OCI-M2 (cell line): ENCODE data around the gene DKK2.

Experiments used
- DNase-seq: peaks from one replicate; lab custom pipeline; 2025; ENCODE audit not compliant: unreplicated experiment; lab: John Stamatoyannopoulos, UW

Gene DKK2

DNA sequence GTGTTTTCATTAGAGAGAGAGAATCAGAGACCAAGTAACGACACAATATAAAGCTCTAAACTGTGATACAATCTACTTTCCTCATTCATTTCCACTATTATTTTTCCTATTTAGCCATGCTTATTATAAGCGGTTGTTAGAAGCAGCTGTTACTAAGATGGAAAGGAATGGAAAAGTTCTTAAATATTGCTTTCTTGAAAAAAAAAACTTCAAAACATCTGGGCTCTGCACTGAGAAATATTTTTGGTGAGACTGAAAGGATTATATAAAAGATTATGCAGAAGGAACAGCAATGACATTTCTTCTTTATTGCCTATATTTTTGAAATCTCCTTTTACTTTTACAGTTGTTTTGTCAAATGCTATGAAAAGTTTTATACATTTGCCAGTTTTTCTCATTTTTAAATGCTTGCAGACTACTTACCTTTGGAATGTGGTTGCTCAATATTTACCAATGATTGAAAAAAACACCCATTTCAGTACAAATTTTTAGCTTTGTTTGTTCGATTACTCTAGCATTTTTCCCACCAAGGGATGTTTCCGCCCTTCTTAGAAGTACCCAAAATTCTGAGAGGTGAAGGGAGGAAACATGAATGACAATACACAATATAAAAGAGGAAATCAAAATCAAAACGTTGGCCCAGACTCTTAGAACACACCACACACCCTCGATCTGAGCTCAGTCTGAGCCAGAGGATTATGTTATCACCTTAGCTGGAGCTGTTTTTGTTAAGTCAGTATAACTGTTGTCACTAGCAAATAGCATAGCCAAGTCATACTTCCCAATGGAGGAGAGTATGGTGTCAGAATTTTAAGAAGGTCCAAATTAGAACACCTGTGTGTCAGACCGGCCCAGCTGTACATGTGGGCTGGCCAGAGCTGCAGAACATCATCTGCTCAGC, 18.4 kb downstream of the DKK2 start:
- DNase-seq: no peak

GRCh38 chr4:107011312-107011711, 24.8 kb downstream of the DKK2 start:
- DNase-seq: no peak

- no peak for DNase-seq
These were observed 26.7 kb downstream of the DKK2 start for GRCh38 chr4:107009196-107009968.

GRCh38 chr4:107008115-107008514, 28.0 kb downstream of the DKK2 start:
- no peak for DNase-seq

GRCh38 chr4:107006218-107006617, 29.9 kb downstream of the DKK2 start:
- DNase-seq: no peak

DNA sequence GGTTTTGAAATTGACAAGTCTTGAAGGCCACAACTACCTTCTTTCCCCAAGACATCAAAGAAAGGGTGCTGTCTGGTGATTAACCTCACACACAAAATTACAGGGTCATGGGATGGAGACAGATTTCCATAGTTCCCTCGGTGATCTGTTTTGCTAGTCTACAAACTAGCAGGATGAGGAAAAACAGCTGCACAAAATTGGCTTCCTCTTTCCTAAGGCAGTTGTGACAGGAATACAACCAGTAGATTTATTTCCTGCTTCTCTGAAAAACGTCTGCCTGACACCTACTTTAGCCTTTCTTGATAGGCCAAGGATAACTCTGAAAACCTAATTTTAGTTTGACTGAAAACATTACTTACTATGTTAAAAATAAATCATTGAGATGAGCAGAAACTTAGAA, 39.6 kb downstream of the DKK2 start:
- DNase-seq: no peak

DNA sequence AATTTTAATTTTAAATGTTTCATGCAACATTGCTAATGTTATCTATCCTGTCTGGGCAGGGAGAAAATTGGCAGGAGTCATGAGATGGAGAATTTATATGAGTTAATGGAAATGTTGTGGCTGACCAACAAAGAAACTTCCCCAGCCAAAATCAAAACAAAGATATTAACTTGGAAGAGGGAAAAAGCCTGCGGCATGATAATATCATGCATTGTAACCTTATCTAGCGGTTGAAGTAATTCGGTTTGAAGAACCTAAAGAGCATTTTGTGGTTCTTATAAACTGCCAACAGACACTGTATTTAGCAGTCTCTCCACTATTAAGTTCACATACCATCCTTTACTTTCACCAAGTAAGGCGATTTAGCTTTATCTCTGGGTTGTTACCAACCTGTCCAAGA, 42.3 kb downstream of the DKK2 start:
- DNase-seq: no peak

DNA sequence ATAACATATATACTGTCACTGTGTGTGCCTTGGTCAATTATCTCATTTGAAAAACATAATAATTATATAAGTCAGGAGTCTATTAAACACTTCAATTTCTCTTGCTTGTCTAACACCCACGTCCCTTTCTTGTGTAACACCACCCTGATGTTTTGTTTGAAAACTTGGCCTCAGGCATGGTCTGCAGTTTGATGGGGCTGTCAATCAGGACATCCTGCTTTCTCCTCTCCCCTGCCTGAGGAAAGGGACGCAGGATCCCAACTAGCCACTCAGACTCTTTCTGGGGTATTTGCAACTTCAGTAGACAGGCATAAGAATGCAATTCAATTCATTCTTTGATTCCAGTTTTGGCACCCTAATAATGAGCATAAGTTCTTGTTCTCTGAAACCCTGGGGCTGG, 48.8 kb downstream of the DKK2 start:
- DNase-seq: no peak

DNA sequence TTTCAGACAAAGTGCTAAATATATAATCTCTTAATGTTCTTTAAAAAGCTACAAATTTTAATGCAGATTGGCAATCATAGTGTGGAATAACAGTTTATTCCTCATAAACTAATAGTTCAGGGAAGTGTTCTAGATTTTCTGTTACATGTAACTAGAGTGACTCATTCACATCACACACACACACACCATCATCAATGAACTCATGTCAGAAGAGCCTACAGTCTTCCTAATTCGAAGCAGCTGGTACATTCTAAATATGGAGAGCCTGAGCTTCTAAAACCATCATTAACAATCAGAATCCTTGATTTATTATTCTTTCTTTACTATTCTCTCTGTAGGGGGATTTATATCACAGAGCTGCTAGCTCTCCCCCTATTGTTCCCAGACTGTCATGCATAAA, 49.6 kb downstream of the DKK2 start:
- DNase-seq: no peak

DNA sequence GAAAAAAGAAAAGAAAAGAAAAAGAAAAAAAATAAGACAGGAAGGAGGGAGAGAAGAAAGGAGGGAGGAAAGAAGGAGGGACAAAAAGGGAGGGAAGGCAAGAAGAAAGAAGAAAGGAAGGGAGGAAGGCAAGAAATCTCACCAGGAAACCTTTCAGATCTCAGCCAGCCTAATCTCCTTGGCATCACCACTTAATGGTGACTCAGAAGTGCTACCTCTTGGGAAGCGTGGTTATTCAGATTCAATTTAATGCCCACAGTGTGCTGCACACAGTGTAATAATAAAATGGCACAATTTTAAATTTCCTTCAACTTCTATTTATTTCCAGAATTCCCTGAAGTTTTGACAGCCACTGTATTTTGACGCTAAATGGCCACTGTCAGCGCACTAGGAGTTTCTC, 50.3 kb downstream of the DKK2 start:
- DNase-seq: no peak

DNA sequence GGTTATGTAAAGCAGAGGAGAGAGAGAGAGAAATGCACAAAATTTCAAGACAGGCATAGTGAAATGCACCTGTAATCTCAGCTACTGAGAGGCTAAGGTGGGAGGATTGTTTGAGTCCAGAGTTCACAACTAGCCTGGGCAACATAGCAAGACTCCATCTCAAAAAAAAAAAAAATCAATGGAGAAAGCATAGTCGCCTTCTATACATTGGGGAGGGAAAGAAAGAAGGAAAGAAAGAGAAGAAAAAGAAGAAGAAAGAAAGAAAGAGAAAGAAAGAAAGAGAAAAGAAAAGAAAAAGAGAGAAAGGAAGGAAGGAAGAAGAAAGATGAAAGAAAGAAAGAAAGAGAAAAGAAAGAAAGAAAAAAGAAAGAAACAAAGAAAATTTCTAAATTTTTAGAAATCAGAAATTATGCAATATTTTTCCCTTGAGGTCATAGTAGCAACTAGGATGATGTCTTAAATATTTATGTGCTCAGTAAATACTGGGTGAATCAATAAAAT, 53.4 kb downstream of the DKK2 start:
- no peak for DNase-seq

GRCh38 chr4:106981431-106981830, 54.7 kb downstream of the DKK2 start:
- no peak for DNase-seq

DNA sequence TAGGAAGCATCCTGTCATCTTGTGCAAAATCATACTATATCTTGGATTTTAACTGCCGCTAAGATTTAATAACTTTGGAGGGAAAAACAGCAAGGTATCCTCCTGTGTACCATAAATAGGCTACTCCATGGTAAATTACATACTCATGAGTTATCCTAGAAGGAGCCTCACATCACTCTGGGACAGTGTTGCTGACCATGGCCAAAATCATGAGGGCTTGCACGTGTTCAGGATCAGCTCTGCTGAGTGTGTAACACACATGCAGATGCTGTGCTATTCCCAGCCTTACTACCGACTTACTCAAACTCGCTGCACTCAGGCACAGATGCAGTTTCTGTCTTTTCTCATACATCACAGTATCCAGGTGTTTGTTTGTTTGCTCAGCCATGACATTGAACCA, 56.6 kb downstream of the DKK2 start:
- DNase-seq: no peak

- no peak for DNase-seq
These were observed 57.9 kb downstream of the DKK2 start for GRCh38 chr4:106978046-106978774.

GRCh38 chr4:106971636-106972035, 64.5 kb downstream of the DKK2 start:
- no peak for DNase-seq

- DNase-seq: no peak
These were observed 68.2 kb downstream of the DKK2 start for GRCh38 chr4:106967892-106968291.

DNA sequence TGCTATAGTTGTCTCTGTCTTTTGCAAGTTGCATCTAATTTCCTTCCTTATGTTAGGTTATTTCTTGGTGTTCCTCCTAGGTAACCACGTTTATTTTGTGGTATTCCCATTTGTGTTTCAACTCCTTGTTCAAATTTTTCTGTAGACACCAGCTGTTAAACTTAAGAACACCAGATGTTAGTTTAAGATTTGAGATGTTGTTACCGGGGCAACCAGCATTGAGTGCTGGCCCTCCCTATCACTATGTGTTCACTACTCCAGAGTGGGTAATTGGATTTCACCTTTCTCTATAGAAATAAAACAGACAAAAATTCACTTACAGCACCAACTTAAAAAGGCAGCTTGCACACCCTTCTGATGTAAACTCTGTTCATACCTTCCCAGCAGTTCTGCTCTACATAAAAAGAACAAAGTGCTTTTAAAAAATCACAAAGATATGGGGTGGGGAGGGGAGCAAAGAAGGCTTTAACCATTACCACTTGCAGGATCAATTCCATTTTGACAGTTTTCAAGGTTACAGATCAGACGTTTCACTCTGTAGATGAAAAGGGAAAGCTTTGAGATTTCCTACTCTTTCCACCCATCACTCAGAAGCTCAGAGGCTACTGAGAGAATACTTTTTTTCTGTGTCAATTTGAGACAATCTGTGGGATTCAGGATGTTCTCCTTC, 82.9 kb downstream of the DKK2 start:
- no peak for DNase-seq

DNA sequence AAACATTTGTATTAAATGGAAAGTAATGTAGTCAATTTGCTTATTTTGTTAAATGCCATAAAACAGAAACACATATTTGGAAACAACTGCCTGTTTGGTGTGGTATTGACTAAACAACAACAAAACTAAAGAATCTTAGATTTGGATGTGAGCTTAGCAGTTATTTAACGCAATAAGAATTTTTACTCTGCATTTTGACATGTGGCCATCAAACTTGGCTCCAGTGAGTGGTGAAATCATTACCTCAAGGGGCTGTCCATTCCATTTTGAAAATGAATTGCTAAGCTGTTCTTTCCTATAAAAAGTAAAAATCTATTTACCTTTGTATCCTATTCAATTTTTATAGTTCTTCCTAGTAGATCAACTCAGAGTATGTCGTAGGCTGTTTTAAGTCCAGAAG, 84.2 kb downstream of the DKK2 start:
- no peak for DNase-seq

GRCh38 chr4:106941841-106942240, 94.3 kb downstream of the DKK2 start:
- no peak for DNase-seq

DNA sequence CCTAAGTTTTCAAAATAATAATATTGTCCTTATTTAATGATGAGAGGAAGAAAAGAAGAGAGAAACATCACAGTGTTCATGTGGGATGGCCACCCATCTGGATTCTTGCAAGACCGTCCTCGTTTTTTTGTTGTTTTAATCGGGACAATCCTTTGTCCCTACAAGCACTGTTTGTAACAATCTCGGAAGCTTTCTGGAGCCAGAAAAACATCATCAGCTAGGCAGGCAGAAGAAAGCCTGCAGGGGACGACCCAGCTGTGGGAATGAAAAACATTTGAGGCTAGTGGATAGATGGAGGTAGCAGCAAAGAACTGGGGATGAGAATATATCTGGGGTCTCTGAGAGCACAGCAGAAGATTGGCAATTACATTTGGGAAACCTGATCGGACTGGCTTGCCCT, 105.6 kb downstream of the DKK2 start:
- DNase-seq: no peak

DNA sequence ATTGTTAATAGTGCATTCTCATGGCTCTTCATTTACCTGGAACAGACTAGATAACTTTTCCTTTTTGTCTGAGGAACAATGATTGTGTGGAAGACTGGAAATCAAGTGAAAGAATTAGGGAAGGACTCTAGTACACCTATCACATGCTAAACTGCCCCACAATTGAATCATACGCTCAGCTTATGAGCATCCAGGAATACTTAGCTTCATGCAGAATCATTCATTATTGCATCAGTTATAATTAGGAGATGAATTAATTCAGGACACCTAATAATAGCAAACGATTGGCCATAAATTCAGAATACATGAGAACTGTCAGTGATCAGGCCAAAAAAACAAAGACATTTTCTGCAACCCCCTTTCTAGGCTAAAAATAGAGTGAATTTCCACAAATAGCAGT, 106.9 kb downstream of the DKK2 start:
- no peak for DNase-seq
